ENCODE data around the gene IQCB1.

The IQCB1 gene

DNA sequence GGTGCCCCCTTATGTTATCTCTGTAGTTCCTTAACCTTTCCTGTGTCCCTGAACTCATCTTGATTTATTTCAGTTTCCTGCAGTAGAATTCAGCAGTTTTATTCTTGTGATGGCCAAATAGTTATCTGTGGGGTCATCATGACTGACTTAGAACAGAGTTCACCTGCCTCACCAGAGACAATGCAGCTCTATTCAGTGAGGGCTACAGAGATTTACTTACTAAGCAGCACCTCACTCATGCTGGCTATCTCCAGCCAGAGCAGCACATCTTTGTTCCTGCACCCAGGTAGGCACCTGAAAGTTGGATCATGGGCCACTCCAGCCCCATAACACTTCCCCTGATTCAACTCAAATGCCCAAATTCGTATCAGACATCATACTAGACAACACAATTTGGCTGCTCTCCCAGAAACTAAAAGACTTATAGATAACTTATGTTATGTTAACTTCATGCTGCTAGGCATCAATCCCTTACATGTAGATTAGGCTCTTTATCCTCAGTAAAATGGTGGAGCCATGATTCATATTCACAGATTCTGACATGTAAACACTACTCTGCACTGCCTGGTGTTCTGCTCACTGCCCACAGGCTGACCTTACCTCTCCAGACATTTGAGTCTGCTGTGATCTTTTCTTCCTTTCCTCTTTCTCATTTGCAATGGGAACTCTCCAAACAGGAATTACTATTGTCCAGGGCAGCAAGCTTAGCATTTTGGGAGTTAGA, 76.0 kb downstream of the IQCB1 start:
- ATAC-seq (ENCODE audit: low read depth) (no peak; the same call in 2 of the 3 replicates), DNase-seq (ENCODE audit: low spot score) (no peak)
- H3K27me3 ChIP-seq (ENCODE audit: insufficient read depth, poor library complexity, severe bottlenecking): no peaks in the 10 kb centered on the region
- no peaks in the 10 kb centered on the region for H3K4me1 ChIP-seq (ENCODE audit: insufficient read depth, poor library complexity, severe bottlenecking)
- H3K36me3 ChIP-seq (ENCODE audit: low read depth): no peaks in the 10 kb centered on the region
- TF ChIP-seq, protein P1, sequence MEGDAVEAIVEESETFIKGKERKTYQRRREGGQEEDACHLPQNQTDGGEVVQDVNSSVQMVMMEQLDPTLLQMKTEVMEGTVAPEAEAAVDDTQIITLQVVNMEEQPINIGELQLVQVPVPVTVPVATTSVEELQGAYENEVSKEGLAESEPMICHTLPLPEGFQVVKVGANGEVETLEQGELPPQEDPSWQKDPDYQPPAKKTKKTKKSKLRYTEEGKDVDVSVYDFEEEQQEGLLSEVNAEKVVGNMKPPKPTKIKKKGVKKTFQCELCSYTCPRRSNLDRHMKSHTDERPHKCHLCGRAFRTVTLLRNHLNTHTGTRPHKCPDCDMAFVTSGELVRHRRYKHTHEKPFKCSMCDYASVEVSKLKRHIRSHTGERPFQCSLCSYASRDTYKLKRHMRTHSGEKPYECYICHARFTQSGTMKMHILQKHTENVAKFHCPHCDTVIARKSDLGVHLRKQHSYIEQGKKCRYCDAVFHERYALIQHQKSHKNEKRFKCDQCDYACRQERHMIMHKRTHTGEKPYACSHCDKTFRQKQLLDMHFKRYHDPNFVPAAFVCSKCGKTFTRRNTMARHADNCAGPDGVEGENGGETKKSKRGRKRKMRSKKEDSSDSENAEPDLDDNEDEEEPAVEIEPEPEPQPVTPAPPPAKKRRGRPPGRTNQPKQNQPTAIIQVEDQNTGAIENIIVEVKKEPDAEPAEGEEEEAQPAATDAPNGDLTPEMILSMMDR (IDR thresholded peaks at IDR 0.05; ENCODE audit: poor library complexity, severe bottlenecking): no peak
- H3K27ac ChIP-seq (ENCODE audit: poor library complexity, severe bottlenecking): no peak overlapping the region
- H3K4me3 ChIP-seq (ENCODE audit: severe bottlenecking): no peak overlapping the region
- no peaks in the 10 kb centered on the region for H3K9me3 ChIP-seq (ENCODE audit: severe bottlenecking)

DNA sequence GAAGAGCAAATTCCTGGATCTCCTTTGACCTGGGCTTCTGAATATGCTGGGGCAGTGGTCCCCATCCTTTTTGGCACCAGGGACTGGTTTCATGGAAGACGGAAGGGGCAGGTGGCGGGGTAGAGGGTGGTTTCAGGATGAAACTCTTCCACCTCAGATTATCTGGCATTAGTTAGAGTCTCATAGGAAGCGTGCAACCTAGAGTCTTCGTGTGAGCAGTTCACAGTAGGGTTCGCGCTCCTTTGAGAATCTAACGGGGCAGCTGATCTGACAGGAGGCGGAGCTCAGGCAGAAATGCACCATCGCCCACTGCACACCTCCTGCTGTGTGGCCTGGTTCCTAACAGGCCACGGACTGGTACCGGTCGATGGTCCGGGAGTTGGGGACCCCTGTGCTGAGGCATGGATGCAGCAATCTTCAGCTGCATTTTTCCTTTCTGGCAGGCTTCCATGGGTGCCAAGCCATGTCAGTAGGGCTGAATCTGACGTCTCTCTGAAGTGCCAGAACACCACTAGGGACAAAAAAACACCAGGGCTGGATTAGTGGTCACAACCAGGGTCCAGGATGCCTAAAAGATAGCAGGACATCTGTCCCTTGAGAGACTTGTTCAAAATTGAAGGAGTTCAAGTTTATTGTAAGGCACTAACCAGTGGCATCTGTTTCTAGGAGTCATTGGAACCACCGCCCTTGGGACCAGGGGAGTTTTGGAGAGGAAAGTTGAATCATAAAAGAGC, 76.9 kb downstream of the IQCB1 start:
- Histone ChIP-seq H3K27ac (ENCODE audit: poor library complexity, severe bottlenecking) (no peak overlapping the region), H3K9me3 (ENCODE audit: severe bottlenecking) (no peaks in the 10 kb centered on the region)
- ATAC-seq (ENCODE audit: low read depth): no peak

DNA sequence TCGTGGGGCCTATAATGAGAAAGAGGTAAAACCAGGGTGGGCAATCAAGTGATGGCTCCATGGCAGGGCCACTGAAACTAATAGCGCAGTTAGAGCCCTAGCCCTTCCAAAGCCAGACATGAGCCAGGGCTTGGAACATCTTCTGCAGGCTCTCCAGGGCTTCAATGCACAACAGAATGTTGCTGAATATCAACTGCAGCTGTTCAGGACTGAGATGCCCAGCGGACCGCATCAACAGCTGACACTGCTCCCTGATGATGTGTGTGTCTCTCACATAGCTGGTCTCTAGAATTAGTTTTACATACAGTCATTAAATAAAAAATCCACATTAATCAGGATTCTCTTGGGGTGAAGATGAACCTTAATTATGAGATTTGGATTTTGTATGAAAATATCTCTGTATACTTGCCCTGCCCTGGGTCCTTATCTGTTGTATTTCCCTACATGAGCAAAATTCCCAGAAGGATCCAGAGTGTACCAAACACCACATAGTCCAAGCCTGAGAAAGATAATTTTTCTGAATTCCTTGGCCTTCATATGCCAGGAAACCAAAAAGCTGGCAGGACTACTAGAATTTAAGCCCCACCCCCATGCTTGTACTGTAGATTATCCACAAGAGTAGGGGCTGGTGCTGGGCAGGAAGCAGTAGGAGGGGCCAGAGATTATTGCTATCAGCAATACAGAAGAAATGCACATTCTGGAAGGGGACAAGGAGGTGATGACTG, 77.6 kb downstream of the IQCB1 start:
- TF ChIP-seq, protein P1 (IDR thresholded peaks at IDR 0.05; ENCODE audit: poor library complexity, severe bottlenecking): no peak
- DNase-seq (ENCODE audit: low spot score): no peak

More for the DNA sequence above, 76.9 kb downstream of the IQCB1 start:
- H3K4me1 ChIP-seq (ENCODE audit: insufficient read depth, poor library complexity, severe bottlenecking): no peaks in the 10 kb centered on the region
- DNase-seq (ENCODE audit: low spot score): no peak
- no peak overlapping the region for H3K4me3 ChIP-seq (ENCODE audit: severe bottlenecking)
- TF ChIP-seq, protein P1 (IDR thresholded peaks at IDR 0.05; ENCODE audit: poor library complexity, severe bottlenecking): no peak
- no peaks in the 10 kb centered on the region for H3K27me3 ChIP-seq (ENCODE audit: insufficient read depth, poor library complexity, severe bottlenecking)
- H3K36me3 ChIP-seq (ENCODE audit: low read depth): no peaks in the 10 kb centered on the region

DNA sequence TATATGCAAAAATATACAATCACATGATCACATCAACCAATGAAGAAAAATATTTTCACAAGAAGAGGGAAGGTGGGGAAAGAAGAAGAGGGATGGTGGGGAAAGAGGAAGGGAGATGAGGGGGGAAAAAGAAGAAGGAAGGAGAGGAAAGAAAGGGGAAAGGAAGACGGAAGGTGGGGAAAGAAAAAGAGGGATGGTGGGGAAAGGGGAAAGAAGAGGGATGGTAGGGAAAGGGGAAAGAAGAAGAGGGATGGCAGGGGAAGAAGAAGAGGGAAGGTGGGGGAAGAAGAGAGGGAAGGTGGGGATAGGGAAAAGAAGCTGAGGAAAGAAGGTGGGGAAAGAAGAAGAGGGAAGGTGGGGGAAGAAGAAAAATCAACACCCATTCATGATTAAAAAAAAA, 82.1 kb downstream of the IQCB1 start:
- Histone ChIP-seq H3K27me3 (ENCODE audit: insufficient read depth, poor library complexity, severe bottlenecking) (no peaks in the 10 kb centered on the region), H3K4me1 (ENCODE audit: insufficient read depth, poor library complexity, severe bottlenecking) (peaks cover 8% of the 10 kb centered on the region), H3K27ac (ENCODE audit: poor library complexity, severe bottlenecking) (no peak overlapping the region), H3K9me3 (ENCODE audit: severe bottlenecking) (no peaks in the 10 kb centered on the region), H3K4me3 (ENCODE audit: severe bottlenecking) (no peak overlapping the region), H3K36me3 (ENCODE audit: low read depth) (no peaks in the 10 kb centered on the region)
- no peak for DNase-seq (ENCODE audit: low spot score)
- no peak for ATAC-seq (ENCODE audit: low read depth)
- TF ChIP-seq, protein P1 (IDR thresholded peaks at IDR 0.05; ENCODE audit: poor library complexity, severe bottlenecking): no peak

More for the DNA sequence above, 77.6 kb downstream of the IQCB1 start:
- H3K27ac ChIP-seq (ENCODE audit: poor library complexity, severe bottlenecking): no peak overlapping the region
- ATAC-seq (ENCODE audit: low read depth): no peak
- no peaks in the 10 kb centered on the region for H3K27me3 ChIP-seq (ENCODE audit: insufficient read depth, poor library complexity, severe bottlenecking)
- H3K9me3 ChIP-seq (ENCODE audit: severe bottlenecking): no peaks in the 10 kb centered on the region
- H3K4me3 ChIP-seq (ENCODE audit: severe bottlenecking): no peak overlapping the region
- H3K36me3 ChIP-seq (ENCODE audit: low read depth): no peaks in the 10 kb centered on the region
- H3K4me1 ChIP-seq (ENCODE audit: insufficient read depth, poor library complexity, severe bottlenecking): no peaks in the 10 kb centered on the region
